Ishikawa (cell line): ENCODE data around the gene ARMH2.

ENCODE experiments used
- CEBPB ChIP-seq: IDR thresholded peaks from 2 replicates; pipeline ENCODE4 v1.6.1; 2012
- EGR1 ChIP-seq: IDR thresholded peaks from 2 replicates; pipeline ENCODE4 v1.6.1; 2012
- EP300 ChIP-seq: IDR thresholded peaks from 2 replicates; pipeline ENCODE4 v1.6.1; 2012; ENCODE audit warnings: borderline replicate concordance
- RAD21 ChIP-seq: IDR thresholded peaks from 2 replicates; pipeline ENCODE4 v1.6.1; 2012; ENCODE audit warnings: low read depth
- TAF1 ChIP-seq: IDR thresholded peaks from 2 replicates; pipeline ENCODE4 v1.6.1; 2012; ENCODE audit warnings: low read depth, mild to moderate bottlenecking
- YY1 ChIP-seq: IDR thresholded peaks from 2 replicates; pipeline ENCODE4 v1.6.1; 2012; ENCODE audit warnings: low read depth

- TF ChIP-seq EP300 (no peak), TAF1 (no peak), EGR1 (no peak), RAD21 (no peak), CEBPB (no peak), YY1 (no peak)
These were observed at the start of gene ARMH2 for GRCh38 chr6:24798740-24799540.
